ENCODE data around the gene SCN9A.

Gene SCN9A

GRCh38 chr2:166157578-166157977 lies 218.2 kb downstream of the SCN9A start:
- no peak for DNase-seq (ENCODE audit: low read depth in 1 of 2, low spot score in 1 of 2)
- H3K27me3 ChIP-seq (ENCODE audit: insufficient read depth, poor library complexity, severe bottlenecking), result no peaks in the 10 kb centered on the region

GRCh38 chr2:166156985-166157490 lies 218.7 kb downstream of the SCN9A start:
- TF ChIP-seq POLR2AphosphoS5 (IDR thresholded peaks at IDR 0.05; ENCODE audit: low read depth) (no peak), REST (IDR thresholded peaks at IDR 0.05; ENCODE audit: insufficient replicate concordance, low read depth) (no peak), CTCF (IDR thresholded peaks at IDR 0.05; ENCODE audit: insufficient read depth, low read length) (no peak), GABPA (IDR thresholded peaks at IDR 0.05; ENCODE audit: low read depth) (no peak), SPI1 (IDR thresholded peaks at IDR 0.05; ENCODE audit: borderline replicate concordance, low read depth) (no peak)
- Histone ChIP-seq H3K27ac (replicated peaks) (no peak overlapping the region), H3K4me3 (replicated peaks; ENCODE audit: insufficient read depth, low read length) (no peak overlapping the region), H3K27me3 (ENCODE audit: insufficient read depth, poor library complexity, severe bottlenecking) (no peaks in the 10 kb centered on the region)
- DNase-seq (ENCODE audit: low read depth in 1 of 2, low spot score in 1 of 2), result no peak

More at GRCh38 chr2:166157578-166157977, 218.2 kb downstream of the SCN9A start:
- Histone ChIP-seq H3K27ac (replicated peaks) (no peak overlapping the region), H3K4me3 (replicated peaks; ENCODE audit: insufficient read depth, low read length) (no peak overlapping the region)
- TF ChIP-seq CTCF (IDR thresholded peaks at IDR 0.05; ENCODE audit: insufficient read depth, low read length) (no peak), GABPA (IDR thresholded peaks at IDR 0.05; ENCODE audit: low read depth) (no peak), SPI1 (IDR thresholded peaks at IDR 0.05; ENCODE audit: borderline replicate concordance, low read depth) (no peak), POLR2AphosphoS5 (IDR thresholded peaks at IDR 0.05; ENCODE audit: low read depth) (no peak), REST (IDR thresholded peaks at IDR 0.05; ENCODE audit: insufficient replicate concordance, low read depth) (no peak)

- H3K27ac ChIP-seq (replicated peaks), result no peak overlapping the region
- no peak for DNase-seq (ENCODE audit: low read depth in 1 of 2, low spot score in 1 of 2)
- TF ChIP-seq REST (IDR thresholded peaks at IDR 0.05; ENCODE audit: insufficient replicate concordance, low read depth) (no peak), GABPA (IDR thresholded peaks at IDR 0.05; ENCODE audit: low read depth) (no peak), SPI1 (IDR thresholded peaks at IDR 0.05; ENCODE audit: borderline replicate concordance, low read depth) (no peak), CTCF (IDR thresholded peaks at IDR 0.05; ENCODE audit: insufficient read depth, low read length) (no peak)
- H3K4me3 ChIP-seq (replicated peaks; ENCODE audit: insufficient read depth, low read length), result no peak overlapping the region
- H3K27me3 ChIP-seq (ENCODE audit: insufficient read depth, poor library complexity, severe bottlenecking), result no peaks in the 10 kb centered on the region
These were observed 220.2 kb downstream of the SCN9A start for GRCh38 chr2:166155589-166155988.
